ENCODE results near the gene GRIN3B. TPM values are rescaled to one million over a fixed set of nuclear protein-coding genes. Genes with fewer than 3 reads are reported as not detected.
"Not testable (repeated sequence)": the region's sequence is repeated elsewhere in the genome, so short reads cannot be mapped to it uniquely, and the experiment has no call there.

Gene GRIN3B
- total RNA-seq, 4 donors from 2014 or later = not detected

- TF ChIP-seq POLR2A (IDR thresholded peaks at IDR 0.05) = no peak
- no peak for TF ChIP-seq POLR2AphosphoS5 (IDR thresholded peaks at IDR 0.05)
- no peak for TF ChIP-seq EP300 (IDR thresholded peaks at IDR 0.05)
- TF ChIP-seq CTCF (IDR thresholded peaks at IDR 0.05) = no peak
Observed at GRCh38 chr19:954272-954671, 45.9 kb upstream of the GRIN3B start.

GRCh38 chr19:954672-955494 lies 45.3 kb upstream of the GRIN3B start:
- no peaks in the 10 kb centered on the region for H3K27me3 ChIP-seq
- WGBS, 2 donors (ENCODE audit: low coverage in 1 of 2) = 69 to 81% methylated on average over 4 to 10 of the region's 43 CpGs
- TF ChIP-seq POLR2A (IDR thresholded peaks at IDR 0.05) = no peak
- no peak overlapping the region for H3K27ac ChIP-seq
- H3K36me3 ChIP-seq = peaks cover 0 to 11% of the 10 kb centered on the region in 2 donors
- ATAC-seq = no peak
- no peak overlapping the region for H3K4me3 ChIP-seq
- no peaks in the 10 kb centered on the region for H3K9me3 ChIP-seq
- H3K4me1 ChIP-seq = peaks cover 0 to 15% (median 9%) of the 10 kb centered on the region in 3 donors

More at GRCh38 chr19:954272-954671, 45.9 kb upstream of the GRIN3B start:
- WGBS, 2 donors (ENCODE audit: low coverage in 1 of 2) = 54 to 76% methylated on average over 3 to 14 of the region's 14 CpGs
- peaks cover 0 to 5% of the 10 kb centered on the region in 2 donors for H3K36me3 ChIP-seq
- no peak overlapping the region for H3K27ac ChIP-seq
- H3K4me3 ChIP-seq = no peak overlapping the region
- H3K4me1 ChIP-seq = peaks cover 0 to 15% (median 9%) of the 10 kb centered on the region in 3 donors
- ATAC-seq = no peak
- H3K27me3 ChIP-seq = no peaks in the 10 kb centered on the region
- H3K9me3 ChIP-seq = no peaks in the 10 kb centered on the region

GRCh38 chr19:955803-956765 lies 44.1 kb upstream of the GRIN3B start:
- Histone ChIP-seq H3K9me3 (no peaks in the 10 kb centered on the region), H3K4me3 (no peak overlapping the region), H3K36me3 (peaks cover 0 to 23% of the 10 kb centered on the region in 2 donors), H3K27ac (no peak overlapping the region), H3K4me1 (peaks cover 0 to 15% (median 9%) of the 10 kb centered on the region in 3 donors), H3K27me3 (no peaks in the 10 kb centered on the region)
- WGBS, 2 donors (ENCODE audit: low coverage in 1 of 2) = 18 to 87% methylated on average over 2 to 21 of the region's 55 CpGs
- TF ChIP-seq POLR2AphosphoS5 (IDR thresholded peaks at IDR 0.05) (no peak), POLR2A (IDR thresholded peaks at IDR 0.05) (no peak), EP300 (IDR thresholded peaks at IDR 0.05) (no peak), CTCF (IDR thresholded peaks at IDR 0.05) (no peak)
- ATAC-seq = no peak

GRCh38 chr19:956766-957440 lies 43.3 kb upstream of the GRIN3B start:
- ATAC-seq = no peak
- Histone ChIP-seq H3K27me3 (no peaks in the 10 kb centered on the region), H3K4me1 (peaks cover 0 to 15% (median 9%) of the 10 kb centered on the region in 3 donors), H3K27ac (no peak overlapping the region), H3K36me3 (peaks cover 0 to 26% of the 10 kb centered on the region in 2 donors), H3K9me3 (no peaks in the 10 kb centered on the region), H3K4me3 (no peak overlapping the region)
- no peak for TF ChIP-seq CTCF (IDR thresholded peaks at IDR 0.05)
- no peak for TF ChIP-seq POLR2AphosphoS5 (IDR thresholded peaks at IDR 0.05)
- no peak for TF ChIP-seq EP300 (IDR thresholded peaks at IDR 0.05)
- no peak for TF ChIP-seq POLR2A (IDR thresholded peaks at IDR 0.05)
- WGBS, 2 donors (ENCODE audit: low coverage in 1 of 2) = 36% methylated on average over 4 of the region's 27 CpGs; no CpG with 5 or more reads in 1 of the 2 donors

- not testable (repeated sequence) for H3K27me3 ChIP-seq, ATAC-seq, H3K4me3 ChIP-seq, H3K9me3 ChIP-seq, H3K27ac ChIP-seq
- Histone ChIP-seq H3K4me1 (peaks cover 0 to 13% (median 8%) of the 10 kb centered on the region in 3 donors), H3K36me3 (peaks cover 0 to 26% of the 10 kb centered on the region in 2 donors)
- 80 to 94% methylated on average over 1 to 5 of the region's 9 CpGs for WGBS, 2 donors (ENCODE audit: low coverage in 1 of 2)
Observed at GRCh38 chr19:957578-957977, 42.6 kb upstream of the GRIN3B start.
